OCI-M2 (cell line): ENCODE measurements around the gene SOX13.
"Not testable (repeated sequence)": the region's sequence is repeated elsewhere in the genome, so short reads cannot be mapped to it uniquely, and the experiment has no call there.

Source experiments
- DNase-seq: peaks from one replicate; lab custom pipeline; 2025; ENCODE audit not compliant: unreplicated experiment; lab: John Stamatoyannopoulos, UW

Gene SOX13

GRCh38 chr1:204072931-204073836, at the start of gene SOX13:
Gene SOX13, plus strand, starts transcription at chr1:204073115. Its CDS starts 39,801 bp downstream, at chr1:204112916.
- no peak for DNase-seq

GRCh38 chr1:204025917-204026707, 46.8 kb upstream of the SOX13 start:
- DNase-seq = no peak

GRCh38 chr1:204027446-204027845, 45.5 kb upstream of the SOX13 start:
- DNase-seq = no peak

GRCh38 chr1:204029016-204029415, 43.9 kb upstream of the SOX13 start:
- no peak for DNase-seq

- no peak for DNase-seq
These were observed 41.7 kb upstream of the SOX13 start for GRCh38 chr1:204031098-204031710.

- no peak for DNase-seq
These were observed 40.2 kb upstream of the SOX13 start for GRCh38 chr1:204032642-204033235.

- no peak for DNase-seq
These were observed 39.6 kb upstream of the SOX13 start for GRCh38 chr1:204033306-204033705.

- no peak for DNase-seq
These were observed 35.8 kb upstream of the SOX13 start for GRCh38 chr1:204036882-204037655.

- DNase-seq = no peak
These were observed 31.6 kb upstream of the SOX13 start for GRCh38 chr1:204041232-204041767.

- no peak for DNase-seq
These were observed 31.0 kb upstream of the SOX13 start for GRCh38 chr1:204041803-204042505.

- no peak for DNase-seq
These were observed 30.4 kb upstream of the SOX13 start for GRCh38 chr1:204042516-204042915.

- DNase-seq = no peak
These were observed 29.2 kb upstream of the SOX13 start for GRCh38 chr1:204043680-204044079.

GRCh38 chr1:204044448-204044847, 28.5 kb upstream of the SOX13 start:
- no peak for DNase-seq

- DNase-seq = no peak
These were observed 27.5 kb upstream of the SOX13 start for GRCh38 chr1:204045430-204045829.

- DNase-seq = no peak
These were observed 26.6 kb upstream of the SOX13 start for GRCh38 chr1:204046346-204046745.

GRCh38 chr1:204048796-204049195, 24.1 kb upstream of the SOX13 start:
- DNase-seq = not testable (repeated sequence)

GRCh38 chr1:204051258-204051657, 21.7 kb upstream of the SOX13 start:
- DNase-seq = no peak

- no peak for DNase-seq
These were observed 21.2 kb upstream of the SOX13 start for GRCh38 chr1:204051718-204052117.

- DNase-seq = no peak
These were observed 19.0 kb upstream of the SOX13 start for GRCh38 chr1:204053893-204054292.

- DNase-seq = no peak
These were observed 12.9 kb upstream of the SOX13 start for GRCh38 chr1:204059970-204060369.
